Fibroblast of villous mesenchyme (primary cell): ENCODE data around the gene OR2A1. TPM values are rescaled to one million over a fixed set of nuclear protein-coding genes. Genes with fewer than 3 reads are reported as not detected.
"Not testable (repeated sequence)": the region's sequence is repeated elsewhere in the genome, so short reads cannot be mapped to it uniquely, and the experiment has no call there.

Experiments used
- DNase-seq: peaks from one replicate; pipeline ENCODE4 v3.0.0-alpha.2; 2010; ENCODE audit warnings: low read depth
- H3K4me3 ChIP-seq: 2 replicates; pipeline ENCODE4 v1.5.1; 2011; ENCODE audit warnings: low read depth, mild to moderate bottlenecking, low read length
- total RNA-seq: library from RNA; depleted of rRNA; stranded (reverse); fragments of >200 nt; gene quantifications from 2 replicates; pipeline ENCODE4 v1.2.3, GENCODE V29; 2012

Gene OR2A1, protein sequence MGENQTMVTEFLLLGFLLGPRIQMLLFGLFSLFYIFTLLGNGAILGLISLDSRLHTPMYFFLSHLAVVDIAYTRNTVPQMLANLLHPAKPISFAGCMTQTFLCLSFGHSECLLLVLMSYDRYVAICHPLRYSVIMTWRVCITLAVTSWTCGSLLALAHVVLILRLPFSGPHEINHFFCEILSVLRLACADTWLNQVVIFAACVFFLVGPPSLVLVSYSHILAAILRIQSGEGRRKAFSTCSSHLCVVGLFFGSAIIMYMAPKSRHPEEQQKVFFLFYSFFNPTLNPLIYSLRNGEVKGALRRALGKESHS
- under 0.01 TPM in 2 replicates for total RNA-seq

DNA sequence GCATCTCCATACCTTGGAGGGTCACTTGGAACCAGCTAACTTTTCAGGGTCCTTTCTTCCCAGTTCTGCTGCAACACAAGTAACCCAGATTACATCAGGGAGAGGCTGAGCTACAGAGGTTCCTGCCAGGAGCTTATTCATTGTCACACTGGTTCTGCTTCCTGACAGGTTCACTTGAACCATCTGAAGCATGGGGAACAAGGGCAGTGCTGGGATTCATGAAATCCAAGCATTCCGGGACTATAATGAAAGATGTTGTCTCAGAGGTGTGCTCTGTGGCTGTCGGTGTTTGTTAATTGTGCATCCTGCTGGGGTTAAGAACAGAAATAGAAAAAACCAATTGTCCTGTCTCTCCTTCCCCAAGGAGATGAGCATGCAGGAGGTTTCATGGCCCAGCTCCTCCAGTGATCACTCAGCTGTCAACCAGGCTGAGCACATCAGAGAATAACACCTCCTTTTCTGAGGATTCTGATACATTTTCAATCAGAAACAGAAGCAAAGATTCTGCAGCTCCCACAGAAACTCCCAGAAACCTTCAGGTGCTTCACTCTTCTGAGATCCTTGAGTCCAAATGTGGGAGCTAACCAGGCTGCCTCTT lies at the start of gene OR2A1:
Gene OR2A1 (plus strand): TSS at position 548 of the 598 bp plus-strand sequence. CDS start 5,706 bp downstream, outside the sequence.
- not testable (repeated sequence) for DNase-seq, H3K4me3 ChIP-seq

DNA sequence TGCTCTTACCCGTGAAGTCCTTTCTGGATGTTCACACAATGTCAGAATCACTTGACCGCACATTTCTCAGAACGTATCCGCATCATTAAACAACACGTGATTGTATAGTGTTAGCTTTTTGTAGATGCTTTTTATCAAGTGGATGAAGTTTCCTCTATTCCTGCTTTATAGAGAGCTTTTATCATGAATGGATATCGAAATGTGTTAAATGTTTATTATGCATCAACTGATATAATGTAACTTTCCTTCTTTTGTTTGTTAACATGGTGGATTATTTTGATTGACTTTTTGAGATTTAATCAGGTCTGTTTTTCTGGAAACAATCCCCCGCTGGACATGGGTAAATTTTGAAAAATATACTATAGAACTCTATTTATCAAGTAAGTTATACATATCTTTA lies 47.5 kb upstream of the OR2A1 start, which contains the start of gene OR2A7:
Gene OR2A7 (minus strand): TSS at position 101 of the 400 bp plus-strand sequence. CDS start 5,164 bp downstream, outside the sequence.
- not testable (repeated sequence) for H3K4me3 ChIP-seq, DNase-seq

DNA sequence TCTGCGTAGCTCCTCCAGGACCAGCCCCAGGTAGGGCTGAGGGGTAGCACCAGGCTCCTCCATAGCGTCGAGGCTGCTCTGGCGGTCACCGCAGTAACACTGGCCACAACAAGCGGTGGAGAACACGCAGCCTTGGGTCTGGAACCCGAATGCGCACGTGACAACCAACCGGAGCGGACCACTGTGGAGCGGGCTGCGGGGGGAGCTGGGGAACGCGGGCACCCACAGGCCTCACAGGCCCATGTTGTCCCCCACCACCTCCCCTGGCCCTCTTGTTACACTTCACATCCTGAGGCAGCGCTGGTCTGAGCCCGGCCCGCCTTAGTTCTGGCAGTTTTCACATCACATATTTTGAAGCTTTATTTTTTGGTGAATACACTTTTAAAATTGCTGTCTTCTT lies 43.0 kb upstream of the OR2A1 start, which contains the start of gene CTAGE8:
Gene CTAGE8 (minus strand): TSS at position 101 of the 400 bp plus-strand sequence. CDS start 38 bp downstream, at position 63.
- H3K4me3 ChIP-seq, DNase-seq: not testable (repeated sequence)

DNA sequence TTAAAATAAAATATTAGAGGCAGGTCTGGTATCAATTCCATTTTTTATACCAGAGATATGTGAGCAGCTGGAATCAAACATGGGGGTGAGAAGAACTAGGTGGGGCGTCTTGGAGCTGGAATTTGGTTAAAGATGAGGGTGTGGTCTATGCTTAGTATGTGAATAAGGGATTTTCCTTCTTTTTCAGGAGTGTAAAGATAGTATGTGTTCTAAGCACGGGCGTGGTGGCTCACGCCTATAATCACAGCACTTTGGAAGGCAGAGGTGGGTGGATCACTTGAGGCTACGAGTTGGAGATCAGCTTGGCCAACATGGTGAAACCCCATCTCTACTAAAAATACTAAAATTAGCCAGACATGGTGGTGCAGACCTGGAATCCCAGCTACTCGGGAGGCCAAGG lies 36.9 kb upstream of the OR2A1 start:
- DNase-seq, H3K4me3 ChIP-seq: not testable (repeated sequence)

DNA sequence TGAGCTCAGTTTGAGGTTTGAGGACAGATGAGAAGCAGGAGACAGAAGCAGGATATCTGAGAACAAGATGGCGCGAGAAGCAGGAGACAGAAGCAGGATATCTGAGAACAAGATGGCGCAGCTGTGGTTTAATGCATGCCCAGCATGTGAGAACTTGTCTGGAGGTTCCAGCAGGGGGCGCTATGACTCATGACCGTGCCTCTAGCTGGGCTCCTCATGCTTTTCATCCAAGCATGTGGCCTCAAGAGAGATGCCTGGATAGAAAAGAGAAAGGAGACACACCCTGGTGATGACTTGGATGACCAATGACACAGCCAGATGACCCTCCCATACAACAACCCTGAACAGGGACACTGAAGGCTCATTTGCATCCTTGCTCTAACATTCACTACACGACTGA lies 32.2 kb upstream of the OR2A1 start:
- DNase-seq, H3K4me3 ChIP-seq: not testable (repeated sequence)

DNA sequence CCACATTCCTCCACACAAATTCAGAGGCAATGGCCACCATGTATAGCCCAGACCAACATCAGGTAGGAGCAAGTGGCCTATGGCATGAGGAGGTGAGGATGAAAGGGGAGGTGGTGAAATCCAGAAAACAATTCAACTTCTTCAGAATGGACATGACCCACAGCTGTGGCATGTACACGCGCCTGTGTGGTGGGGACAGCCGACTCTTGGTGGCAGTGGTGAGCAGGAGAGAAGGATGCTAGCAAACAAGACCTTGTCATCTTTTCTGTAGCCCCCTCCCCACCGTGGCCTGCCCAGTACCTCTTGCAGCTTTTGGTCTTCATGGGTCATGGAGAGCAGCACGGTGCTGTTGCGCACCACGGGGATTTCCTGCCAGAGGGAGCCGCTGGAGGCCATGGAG lies 30.2 kb upstream of the OR2A1 start:
- DNase-seq, H3K4me3 ChIP-seq: not testable (repeated sequence)

DNA sequence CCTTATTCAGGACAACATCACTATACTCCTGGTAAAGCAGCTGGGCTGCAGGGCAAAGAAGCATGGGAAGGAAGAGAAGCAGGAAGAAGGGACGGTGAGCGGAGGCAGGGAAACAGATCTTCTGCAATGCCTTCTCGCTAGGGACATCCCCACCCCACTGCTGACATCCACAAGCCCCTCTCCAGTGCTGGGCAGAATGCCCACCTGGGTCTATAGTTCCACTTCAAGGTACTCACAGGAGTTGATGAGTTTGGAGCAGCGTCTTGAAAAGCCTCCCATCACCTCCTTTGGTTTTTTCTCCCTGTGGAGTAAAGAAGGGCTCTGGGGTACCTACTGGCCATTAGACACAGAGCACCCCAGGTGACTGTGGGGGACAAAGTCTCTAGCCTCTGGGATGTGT lies 29.7 kb upstream of the OR2A1 start:
- DNase-seq, H3K4me3 ChIP-seq: not testable (repeated sequence)

DNA sequence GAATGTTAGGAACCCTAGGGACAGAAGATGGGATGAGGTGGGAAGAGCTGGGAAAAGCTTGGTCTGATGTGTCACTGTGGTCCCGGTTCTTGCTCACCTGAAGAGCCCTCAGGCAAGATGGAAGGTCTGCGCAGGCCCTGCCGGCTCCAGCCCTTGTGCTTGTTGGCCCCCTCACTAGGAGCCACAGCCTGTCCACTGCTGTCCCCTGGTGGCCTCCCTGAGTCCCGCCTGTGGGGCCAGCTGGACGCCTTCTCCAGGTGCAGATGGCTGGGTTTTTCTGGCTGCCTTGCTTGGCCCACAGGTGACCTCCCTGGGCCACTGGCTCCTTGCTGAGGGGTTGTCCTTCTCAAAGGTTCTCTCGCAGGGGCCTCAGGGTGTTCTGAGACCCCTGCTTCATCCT lies 28.5 kb upstream of the OR2A1 start:
- H3K4me3 ChIP-seq, DNase-seq: not testable (repeated sequence)

DNA sequence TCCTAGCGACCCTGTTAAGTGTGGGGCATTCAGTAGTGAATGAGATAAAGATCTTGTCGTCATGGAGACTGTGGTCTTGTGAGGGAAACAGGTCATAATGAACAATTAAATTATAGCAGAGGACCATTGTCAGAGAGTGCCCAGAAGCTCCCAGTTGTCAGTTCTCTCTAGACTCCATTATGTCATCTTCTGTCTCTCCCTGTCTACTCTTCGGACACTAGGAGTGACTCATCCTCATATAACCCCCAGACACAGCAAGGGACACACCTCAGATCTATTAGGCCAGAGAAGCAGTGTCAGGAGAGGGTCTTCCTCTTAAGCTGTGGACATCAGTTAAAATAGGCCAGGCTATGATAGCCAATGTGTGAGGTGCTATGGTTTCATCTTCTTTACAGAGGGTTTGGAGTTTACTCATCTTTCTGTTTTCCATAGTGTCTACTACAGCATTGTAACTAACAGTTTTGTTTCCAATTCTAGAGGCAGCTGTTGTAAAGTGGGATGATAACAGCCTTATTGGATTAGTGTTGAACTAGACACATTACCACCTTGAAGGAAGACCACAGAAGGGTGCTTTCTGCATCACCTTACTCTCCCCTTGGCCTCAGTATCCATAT lies 24.9 kb upstream of the OR2A1 start:
- not testable (repeated sequence) for DNase-seq, H3K4me3 ChIP-seq

DNA sequence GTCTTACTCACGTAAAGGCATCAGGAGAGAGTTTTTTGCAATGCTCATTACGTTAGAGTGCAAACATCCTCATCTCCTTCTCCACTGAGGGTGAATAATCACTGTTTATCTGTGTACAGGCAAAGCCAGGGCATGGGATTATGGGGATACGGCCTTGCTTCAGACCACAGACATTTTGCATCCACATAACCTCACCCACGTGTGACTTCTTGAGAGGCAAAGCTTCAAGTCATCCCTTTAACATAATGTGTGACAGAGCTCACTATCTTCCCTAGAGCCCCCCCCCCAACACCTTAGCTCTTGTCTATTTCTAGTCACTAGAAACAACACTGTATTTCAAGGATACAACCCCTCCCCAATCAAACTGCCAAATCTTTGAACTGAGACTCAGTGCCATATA lies 20.6 kb upstream of the OR2A1 start:
- peak; percentile 0 for DNase-seq
- not testable (repeated sequence) for H3K4me3 ChIP-seq

DNA sequence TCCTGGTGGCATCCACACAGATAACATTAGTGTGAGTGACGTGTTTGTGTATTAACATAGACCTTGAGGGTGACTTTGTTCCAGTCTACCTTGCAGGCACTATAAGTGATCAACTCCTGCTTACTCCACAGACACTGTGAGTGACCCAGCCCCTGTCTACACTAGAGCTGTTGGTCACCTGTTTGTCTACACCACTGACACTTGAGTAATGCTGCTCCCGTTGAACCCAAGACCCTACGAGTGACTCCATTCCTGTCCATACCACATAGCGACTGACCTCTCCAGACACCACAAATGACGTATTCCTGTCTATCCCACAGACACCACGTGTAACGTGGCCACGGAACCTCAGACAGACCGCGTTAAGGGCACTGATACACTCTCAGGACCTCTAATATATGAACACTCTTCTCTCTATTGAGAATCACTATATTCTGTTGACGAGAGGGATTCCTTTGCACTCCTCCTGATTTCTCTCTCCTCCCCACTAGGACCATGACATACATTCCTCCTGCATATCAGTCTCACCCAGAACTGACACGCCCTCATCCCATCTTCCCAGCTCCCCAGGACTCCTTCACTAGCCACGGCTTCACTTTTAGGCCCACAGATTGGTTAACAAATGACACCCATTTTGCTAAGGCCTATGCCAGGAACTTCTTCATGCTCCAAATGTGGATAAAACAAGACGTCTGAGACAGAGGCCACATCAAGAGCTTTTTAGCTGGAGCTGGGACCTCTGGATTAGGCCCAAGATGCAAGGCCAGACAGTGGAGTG lies 19.6 kb upstream of the OR2A1 start:
- DNase-seq, H3K4me3 ChIP-seq: not testable (repeated sequence)

DNA sequence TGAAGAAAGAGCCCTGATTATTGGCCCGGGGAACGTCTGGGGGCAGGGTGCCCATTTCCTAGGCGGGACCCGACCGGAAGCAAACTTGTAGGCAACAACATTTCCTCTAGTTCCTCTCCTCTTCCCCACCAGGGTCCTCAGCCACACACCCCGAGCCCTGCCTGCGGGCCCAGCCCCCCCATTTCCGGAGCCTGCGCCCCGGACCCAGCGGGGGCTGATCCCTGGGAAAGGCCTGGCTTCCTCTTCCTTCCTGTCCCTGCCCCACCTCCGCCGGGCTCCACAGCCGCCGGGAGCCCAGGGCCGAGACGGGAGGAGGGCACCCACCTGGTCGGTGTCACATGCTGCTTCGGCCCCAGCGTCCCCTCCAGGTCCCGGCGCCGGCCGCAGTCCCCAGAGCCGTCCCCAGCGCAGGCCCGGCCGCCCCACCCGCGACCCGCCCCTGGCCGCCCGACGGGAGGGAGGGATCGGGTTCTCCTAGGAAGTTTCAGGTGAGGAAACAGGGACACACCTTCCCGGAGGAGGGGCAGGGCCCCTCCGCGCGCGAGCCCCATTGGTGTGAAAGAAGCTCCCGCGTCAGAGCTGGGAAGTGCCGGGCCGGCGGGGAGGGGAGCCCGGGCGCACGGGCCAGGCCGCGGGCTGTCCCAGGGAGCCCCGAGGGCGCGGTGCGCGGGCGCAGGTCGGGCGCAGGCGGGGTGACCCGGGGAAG lies 18.3 kb upstream of the OR2A1 start:
- not testable (repeated sequence) for H3K4me3 ChIP-seq, DNase-seq

DNA sequence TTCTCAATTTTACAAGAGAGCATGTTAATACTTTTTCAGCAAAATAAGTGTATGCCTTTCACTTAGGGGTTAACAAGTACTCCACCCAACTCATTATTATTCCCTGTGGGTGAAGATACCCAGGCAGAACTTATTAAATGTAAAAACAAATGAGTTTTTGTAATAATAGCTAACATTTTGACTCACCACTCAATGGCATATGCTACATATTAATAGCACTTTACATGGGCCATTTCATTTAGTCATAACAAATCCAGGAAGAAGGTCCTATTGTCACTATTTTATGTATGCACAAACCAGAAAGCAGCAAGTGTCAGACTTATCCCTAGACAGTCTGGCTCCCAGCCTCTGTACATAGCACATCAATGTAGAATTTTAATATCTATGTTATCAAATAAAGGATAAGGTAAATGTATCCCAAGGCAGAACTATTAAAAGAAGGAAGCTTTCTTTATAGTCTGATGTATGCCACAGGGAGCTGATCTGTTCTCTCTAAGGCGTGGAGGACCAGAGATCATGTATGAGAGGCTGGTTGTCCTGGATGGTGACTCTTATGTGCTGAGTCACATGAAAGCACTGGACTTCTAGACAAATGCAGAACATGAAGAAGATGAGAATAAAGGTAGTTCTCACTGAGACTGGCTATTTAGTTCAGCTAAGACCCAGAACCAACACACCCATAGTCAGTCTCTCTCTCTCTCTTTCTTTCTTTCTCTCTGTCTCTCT lies 9.5 kb upstream of the OR2A1 start:
- not testable (repeated sequence) for DNase-seq, H3K4me3 ChIP-seq

DNA sequence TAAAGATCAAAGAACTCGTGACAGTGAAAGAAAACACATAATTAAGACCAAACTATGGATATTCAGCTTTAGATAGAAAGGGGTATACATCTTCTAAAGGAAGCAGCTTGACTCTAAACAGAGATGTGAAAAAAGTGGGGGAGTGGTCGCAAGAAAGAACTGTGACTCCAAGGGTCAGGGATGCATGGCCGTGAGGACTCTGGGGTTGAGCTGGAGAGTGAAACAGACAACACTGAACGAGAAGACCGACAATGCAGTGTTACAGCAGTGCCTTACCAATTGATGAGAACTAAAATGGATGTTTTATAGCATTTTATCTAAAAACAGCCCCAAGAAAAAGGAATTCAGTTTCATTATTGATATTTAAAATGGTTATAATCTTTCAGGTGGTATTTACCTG lies 8.6 kb upstream of the OR2A1 start:
- not testable (repeated sequence) for DNase-seq, H3K4me3 ChIP-seq

DNA sequence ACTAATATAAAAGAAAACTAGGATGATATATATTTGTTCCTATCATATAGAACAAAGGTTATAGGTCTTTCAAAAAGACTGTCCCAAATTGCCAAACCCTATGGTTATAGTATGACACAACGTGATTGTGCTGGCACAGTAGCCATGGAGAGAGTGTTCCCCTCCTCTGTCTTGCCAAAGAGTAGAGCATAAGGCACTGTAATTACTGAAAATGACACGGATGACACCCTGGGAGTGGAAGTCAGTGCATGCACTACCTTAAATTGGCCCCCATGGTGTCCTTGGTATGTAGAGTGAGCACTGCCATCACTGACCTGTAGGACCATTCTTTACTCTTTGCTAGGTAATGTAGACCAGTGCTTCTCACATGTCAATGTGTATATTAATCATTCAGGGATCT lies 7.1 kb upstream of the OR2A1 start:
- not testable (repeated sequence) for H3K4me3 ChIP-seq, DNase-seq

DNA sequence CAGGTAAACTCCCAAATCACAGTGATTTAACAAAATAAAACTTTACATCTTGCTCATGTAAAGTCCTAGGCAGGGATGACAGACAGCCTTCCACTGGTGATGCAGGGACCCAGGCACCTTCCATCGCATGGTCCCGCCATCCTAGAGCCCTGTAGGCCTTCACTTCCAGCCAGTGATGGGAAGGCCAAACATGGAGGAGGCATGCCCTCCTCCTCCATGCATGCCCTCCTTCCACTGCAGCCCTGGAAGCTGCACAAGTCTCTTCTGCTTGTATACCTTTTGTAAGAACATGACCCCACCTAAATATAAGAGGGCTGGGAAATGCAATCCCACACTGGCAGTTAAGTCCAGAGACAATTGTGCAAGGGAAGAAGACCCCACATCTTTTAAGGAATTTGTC lies 2.5 kb upstream of the OR2A1 start:
- not testable (repeated sequence) for H3K4me3 ChIP-seq, DNase-seq

DNA sequence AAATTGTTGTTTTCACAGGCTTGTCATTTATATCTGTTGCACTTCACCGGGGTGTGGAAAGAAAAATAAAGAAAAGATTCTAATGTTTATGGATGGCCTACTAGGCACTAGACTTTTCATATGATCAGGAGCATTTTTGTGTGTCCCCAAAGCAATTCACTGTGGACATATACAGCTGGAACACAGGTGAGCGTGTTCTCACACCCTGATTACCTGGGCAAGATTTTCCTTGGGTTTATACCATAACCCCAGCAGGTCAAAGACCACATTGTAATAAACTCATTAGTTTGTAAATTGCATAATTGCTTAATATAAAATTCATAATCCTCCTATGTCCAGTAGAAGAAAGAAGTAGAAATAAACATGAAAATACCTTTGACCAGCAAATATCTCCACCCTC lies 1.0 kb upstream of the OR2A1 start:
- DNase-seq, H3K4me3 ChIP-seq: not testable (repeated sequence)

DNA sequence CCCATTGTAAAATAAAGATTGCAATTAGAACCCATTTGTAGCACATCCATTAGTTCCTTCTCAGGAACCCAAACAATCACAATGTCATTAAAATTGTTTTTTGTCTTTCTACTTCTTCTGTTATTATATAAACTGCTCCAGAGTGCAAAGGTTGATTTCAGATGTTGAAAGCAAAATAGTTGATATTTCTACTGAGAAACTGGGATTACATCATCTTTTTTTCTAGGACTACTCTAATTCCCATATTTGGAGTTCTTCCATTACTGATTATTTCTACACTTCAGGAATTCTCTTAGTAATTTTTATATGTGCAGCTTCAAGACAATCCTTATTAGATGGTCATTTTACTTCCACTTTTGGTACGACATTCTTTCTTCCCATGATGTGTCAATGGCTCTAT lies 5.3 kb downstream of the OR2A1 start:
- H3K4me3 ChIP-seq, DNase-seq: not testable (repeated sequence)
